Endometrial microvascular endothelial cells (primary cell): ENCODE data around the gene DMBX1. TPM values are rescaled to one million over a fixed set of nuclear protein-coding genes. Genes with fewer than 3 reads are reported as not detected.

ENCODE experiments used
- in situ Hi-C: cut with HindIII; loops from 2 replicates; pipeline ENCODE4 v1.10.0; 2017; ENCODE audit warnings: low sequenced_read_pairs, low pct_unique_long_range_greater_than_20kb; ENCODE audit errors: inconsistent ontology term
- total RNA-seq: library from RNA; depleted of rRNA; stranded (reverse); fragments of >200 nt; gene quantifications from one replicate; pipeline ENCODE4 v1.2.3, GENCODE V29; 2015; ENCODE audit errors: inconsistent ontology term

Gene DMBX1
- total RNA-seq, 1 donor from 2014 or later: not detected

DNA sequence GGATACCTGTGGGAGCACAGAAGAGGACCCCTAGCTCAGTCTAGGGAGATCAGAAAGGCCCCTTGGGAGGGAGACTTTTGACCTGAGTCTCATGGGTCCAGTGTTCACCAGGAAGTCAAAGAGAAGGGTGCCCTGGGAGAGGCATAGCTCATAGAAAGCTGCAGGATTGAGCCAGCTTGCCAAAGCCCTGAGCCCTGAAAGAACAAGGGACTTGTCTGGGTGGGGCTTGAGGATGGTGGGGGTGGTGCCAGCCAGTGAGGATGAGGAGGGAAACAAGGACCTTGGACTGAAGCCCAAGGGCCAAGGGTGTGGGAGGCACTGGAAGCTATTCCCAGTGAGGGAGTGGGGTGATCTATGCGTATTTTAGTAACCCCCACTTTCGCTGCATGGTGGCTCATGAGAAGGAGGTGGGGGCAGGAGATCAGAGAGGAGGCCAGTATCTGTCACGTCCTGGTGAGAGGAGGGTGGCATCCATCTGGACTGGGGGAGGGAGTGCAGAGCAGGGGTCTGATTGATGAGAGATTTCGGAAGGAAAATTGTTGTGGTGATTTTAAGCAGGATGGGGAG, 28.4 kb downstream of the DMBX1 start:
- in situ Hi-C loops: no loop called here

- in situ Hi-C loops: no loop called here
Measured at GRCh38 chr1:46519209-46519608, 29.6 kb downstream of the DMBX1 start.

- in situ Hi-C loops: no loop called here
Measured at GRCh38 chr1:46520063-46520911, 30.7 kb downstream of the DMBX1 start.

- in situ Hi-C loops: no loop called here
Measured at GRCh38 chr1:46521414-46521813, 31.8 kb downstream of the DMBX1 start.

- in situ Hi-C loops: no loop called here
Measured at GRCh38 chr1:46522184-46522968, 32.7 kb downstream of the DMBX1 start.

DNA sequence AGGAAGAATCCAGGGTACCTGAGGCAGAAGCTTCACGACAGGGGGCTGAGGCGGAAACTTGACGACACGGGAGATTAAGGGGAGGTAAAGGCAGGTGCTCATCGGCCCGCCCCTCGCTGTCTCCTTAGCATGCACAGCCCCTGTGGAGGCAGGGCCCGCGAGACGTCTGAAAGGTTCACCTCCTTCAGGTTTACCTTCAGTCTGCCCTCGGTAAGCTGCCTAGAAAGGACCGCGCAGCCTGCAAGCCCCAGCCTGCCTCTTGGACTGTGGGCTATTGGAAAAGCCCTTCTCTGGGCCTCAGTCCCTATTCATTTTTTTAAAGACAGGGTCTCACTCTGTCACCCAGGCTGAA, 33.3 kb downstream of the DMBX1 start:
- in situ Hi-C loops: no loop called here

DNA sequence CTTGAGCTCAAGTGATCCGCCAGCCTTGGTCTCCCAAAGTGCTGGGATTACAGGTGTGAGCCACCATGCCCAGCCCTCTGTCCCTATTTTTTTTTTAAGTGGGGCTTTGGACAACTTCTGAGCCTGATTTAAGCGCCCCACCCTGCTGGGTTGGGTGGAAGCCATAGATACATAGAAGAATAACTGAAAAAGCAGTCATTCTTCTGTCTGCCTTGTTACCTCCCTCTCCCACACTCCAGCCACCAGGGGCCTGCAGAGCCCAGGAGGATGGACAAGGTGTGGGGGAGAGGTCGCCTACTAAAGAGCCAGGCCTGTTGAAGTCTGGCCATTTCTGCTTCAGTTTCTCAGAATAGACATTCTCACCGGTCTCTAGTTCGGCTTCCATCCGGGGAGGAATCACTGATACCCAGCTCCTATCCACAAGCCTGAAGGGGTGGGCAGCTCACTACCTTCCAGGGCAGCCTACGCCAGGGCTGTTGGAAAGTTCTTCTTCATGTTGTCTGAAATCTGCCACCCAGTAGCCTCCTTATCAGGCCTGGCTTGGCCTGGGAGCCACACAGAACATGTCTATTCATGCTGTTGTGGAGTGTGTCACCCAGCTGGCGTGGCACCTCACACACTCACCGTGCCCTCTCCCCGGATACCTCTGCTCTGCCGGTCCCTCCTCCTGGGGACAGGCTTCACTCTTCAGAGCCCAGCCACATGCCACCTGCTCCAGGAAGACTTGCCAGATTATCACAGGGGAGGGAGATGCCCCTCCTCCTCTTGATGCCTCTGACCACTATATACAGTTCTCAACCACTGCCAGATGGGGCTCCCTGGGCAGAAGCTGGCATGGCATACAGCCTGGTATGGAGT, 34.1 kb downstream of the DMBX1 start:
- in situ Hi-C loops: no loop called here

GRCh38 chr1:46524843-46525242, 35.2 kb downstream of the DMBX1 start:
- in situ Hi-C loops: no loop called here

- in situ Hi-C loops: no loop called here
Measured at GRCh38 chr1:46525253-46525983, 35.8 kb downstream of the DMBX1 start.

- in situ Hi-C loops: no loop called here
Measured at GRCh38 chr1:46526013-46526690, 36.5 kb downstream of the DMBX1 start.

DNA sequence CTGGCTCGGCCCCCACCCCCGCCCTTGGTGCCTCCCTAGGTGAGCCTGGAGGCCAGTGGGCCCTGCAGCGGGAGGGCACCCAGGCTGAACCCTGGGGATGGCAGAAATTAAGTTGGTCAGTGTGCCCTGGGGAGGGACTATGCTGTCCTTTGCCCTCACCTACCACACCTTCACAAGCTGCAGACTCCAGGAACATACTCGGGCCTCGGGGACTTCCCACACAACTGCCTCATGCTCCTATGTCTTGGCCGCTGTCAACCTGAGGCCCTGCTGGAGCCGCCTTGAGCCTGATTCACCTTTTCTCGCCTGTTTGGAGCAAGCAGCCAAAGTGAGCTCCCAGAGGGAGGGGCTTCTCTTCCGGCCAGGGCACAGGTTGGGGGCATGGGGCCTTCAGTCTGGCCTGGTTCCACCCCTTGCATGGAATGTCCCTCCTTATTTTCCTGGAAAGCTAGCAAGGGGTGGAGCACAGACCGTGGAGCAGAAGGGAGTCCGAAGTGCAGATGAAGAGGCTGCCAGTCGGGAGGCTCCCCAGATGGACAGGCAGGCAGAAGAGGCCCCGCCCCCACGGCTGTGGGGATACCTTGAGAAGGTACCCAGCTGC, 37.2 kb downstream of the DMBX1 start:
- in situ Hi-C loops: no loop called here

- in situ Hi-C loops: no loop called here
Measured at GRCh38 chr1:46527474-46528296, 38.0 kb downstream of the DMBX1 start.

- in situ Hi-C loops: no loop called here
Measured at GRCh38 chr1:46528297-46528955, 38.8 kb downstream of the DMBX1 start.

GRCh38 chr1:46529031-46529630, 39.5 kb downstream of the DMBX1 start:
- in situ Hi-C loops: no loop called here

DNA sequence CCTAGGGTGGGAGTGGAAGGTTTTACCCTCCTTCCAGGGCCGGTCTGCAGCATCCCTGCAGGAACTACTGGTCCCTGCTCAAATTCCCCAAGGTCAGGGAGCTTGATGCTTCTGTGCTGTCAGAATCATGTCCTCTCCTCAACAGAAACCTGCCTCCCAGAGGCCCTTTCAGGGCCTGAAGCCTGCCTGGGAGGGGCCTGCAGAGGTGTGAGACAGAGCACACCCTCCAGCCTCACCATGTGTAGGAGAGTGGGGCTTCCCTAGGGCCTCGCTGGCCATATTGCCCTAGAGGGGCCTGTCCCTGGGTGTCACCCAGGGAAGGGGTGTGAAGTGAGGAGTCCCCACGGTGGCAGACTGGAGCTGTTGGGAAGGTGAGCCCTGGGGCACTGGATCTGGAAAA, 40.7 kb downstream of the DMBX1 start:
- in situ Hi-C loops: no loop called here
